GM19324 (cell line): ENCODE data around the gene PLA2G6.

Source experiments
- ATAC-seq: cut with Tn5 transposase; IDR thresholded peaks from one replicate; pipeline ENCODE4 v1.9.1; 2021; ENCODE audit warnings: mild to moderate bottlenecking, moderate library complexity; ENCODE audit not compliant: unreplicated experiment, low FRiP score

The PLA2G6 gene, protein sequence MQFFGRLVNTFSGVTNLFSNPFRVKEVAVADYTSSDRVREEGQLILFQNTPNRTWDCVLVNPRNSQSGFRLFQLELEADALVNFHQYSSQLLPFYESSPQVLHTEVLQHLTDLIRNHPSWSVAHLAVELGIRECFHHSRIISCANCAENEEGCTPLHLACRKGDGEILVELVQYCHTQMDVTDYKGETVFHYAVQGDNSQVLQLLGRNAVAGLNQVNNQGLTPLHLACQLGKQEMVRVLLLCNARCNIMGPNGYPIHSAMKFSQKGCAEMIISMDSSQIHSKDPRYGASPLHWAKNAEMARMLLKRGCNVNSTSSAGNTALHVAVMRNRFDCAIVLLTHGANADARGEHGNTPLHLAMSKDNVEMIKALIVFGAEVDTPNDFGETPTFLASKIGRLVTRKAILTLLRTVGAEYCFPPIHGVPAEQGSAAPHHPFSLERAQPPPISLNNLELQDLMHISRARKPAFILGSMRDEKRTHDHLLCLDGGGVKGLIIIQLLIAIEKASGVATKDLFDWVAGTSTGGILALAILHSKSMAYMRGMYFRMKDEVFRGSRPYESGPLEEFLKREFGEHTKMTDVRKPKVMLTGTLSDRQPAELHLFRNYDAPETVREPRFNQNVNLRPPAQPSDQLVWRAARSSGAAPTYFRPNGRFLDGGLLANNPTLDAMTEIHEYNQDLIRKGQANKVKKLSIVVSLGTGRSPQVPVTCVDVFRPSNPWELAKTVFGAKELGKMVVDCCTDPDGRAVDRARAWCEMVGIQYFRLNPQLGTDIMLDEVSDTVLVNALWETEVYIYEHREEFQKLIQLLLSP

GRCh38 chr22:38181453-38182200 is at the start of gene PLA2G6:
Gene PLA2G6, minus strand, starts transcription at chr22:38181830. Its CDS starts 12,404 bp downstream, at chr22:38169426.
- peak; percentile 89 for ATAC-seq

DNA sequence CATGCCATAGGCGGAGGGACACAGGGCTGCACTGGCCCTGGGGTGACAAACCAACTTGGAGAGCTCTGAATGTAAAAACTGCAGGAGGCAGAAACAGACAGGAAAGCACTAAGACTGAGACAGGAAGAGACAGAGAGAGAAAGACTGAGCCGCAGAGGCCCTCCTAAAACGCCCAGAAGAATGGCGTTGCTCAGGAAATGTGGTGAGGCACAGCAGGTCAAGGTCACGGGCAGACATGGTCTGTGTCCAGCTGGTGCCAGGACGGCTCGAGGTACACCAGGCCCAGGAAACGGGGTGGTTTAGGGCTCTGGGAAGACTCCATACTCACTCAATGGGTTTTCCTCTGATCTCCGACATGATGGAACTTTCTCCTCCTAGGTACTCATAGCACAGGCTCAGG is 49.3 kb upstream of the PLA2G6 start:
- no peak for ATAC-seq

DNA sequence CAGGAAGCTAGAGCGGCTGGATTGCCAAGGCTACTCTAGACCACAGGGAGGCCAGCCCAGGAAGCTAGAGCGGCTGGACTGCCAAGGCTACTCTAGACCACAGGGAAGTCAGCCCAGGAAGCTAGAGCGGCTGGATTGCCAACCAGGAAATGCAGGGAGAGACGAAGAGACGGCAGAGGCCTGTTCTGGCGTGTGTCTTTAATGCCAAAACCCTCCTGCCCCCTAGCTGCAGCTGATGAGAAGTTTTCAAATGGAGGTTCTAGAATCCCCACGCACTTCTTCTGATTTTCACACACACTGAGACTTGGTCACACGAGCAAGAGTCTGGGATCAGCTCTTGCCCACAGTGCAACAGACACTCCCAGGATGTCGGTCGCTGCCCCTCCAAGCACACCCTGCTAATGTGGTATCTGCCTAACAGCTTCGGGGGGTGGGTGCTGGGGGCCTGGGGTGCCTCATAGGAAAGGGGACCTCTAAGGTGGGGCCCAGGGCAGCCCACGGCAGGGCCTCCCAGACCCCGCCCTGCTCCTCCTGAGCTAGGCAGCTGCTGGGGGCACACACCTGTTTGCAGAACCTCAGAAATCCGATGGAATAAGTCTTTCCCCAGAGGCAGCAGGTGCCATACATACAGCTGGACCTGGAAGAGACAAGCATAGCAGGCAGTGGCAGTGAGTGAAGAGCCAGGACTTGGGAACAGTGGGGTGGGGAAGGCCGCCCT is 48.6 kb upstream of the PLA2G6 start:
- ATAC-seq = no peak

DNA sequence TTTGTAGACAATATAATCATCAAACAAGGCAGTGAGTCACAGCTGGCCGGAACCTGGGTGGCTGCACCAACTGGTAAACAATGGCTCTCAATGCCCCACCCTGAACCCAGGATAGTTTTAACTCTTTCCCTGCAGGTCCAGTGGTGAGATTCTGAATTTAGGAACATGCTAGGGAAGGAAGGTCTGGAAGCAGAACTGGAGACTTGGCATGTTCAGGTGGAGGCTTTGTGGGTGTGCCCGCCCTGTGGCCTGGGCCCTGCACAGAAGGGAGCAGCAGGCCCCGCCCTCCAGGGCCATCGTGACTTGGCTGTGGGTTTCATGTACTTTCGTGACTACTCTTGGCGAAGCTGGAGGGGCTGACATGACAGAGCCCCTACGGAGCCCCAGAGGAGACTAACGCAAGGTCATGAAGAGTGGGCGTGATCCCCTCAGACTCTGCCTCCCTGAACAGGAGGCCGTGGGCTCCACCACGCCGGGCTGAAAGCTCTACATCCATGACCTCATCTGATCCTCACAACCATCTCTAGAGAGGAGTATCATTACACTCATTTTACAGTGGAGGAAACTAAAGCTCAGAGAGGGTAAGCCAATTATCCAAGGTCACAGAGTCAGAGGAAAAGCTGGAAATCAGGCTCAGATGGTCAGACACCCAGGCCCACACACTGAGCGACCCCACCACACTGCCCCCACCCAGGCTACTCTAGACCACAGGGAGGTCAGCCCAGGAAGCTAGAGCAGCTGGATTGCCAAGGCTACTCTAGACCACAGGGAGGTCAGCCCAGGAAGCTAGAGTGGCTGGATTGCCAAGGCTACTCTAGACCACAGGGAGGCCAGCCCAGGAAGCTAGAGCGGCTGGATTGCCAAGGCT is 47.5 kb upstream of the PLA2G6 start:
- ATAC-seq = no peak

DNA sequence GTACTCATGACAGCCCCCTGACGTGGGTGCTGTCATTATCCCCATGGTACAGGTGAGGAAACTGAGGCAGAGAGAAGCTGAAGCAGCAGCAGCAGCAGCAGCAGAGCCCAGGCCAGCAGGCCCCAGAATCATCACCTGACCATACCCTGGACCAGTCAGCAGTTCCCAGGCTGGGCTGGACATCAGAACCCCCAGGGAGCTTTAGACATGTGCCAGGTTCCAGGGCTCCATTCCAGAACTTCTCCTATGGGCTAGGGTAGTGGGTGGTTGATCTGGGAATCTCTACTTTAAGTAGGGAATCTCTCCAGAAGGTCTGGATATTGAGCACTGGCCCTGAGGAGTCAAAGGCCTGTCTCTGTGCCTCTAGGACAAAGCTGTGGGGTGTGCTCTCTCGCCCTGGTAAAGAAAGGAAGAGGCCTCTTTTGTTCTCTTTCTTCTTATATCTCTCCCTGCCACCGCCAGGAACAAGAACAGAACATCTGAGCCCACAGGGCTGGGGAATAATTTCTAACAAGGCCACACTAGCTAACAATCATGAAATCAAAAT is 46.8 kb upstream of the PLA2G6 start:
- no peak for ATAC-seq

- ATAC-seq = no peak
These were observed 45.4 kb upstream of the PLA2G6 start for GRCh38 chr22:38226853-38227649.

DNA sequence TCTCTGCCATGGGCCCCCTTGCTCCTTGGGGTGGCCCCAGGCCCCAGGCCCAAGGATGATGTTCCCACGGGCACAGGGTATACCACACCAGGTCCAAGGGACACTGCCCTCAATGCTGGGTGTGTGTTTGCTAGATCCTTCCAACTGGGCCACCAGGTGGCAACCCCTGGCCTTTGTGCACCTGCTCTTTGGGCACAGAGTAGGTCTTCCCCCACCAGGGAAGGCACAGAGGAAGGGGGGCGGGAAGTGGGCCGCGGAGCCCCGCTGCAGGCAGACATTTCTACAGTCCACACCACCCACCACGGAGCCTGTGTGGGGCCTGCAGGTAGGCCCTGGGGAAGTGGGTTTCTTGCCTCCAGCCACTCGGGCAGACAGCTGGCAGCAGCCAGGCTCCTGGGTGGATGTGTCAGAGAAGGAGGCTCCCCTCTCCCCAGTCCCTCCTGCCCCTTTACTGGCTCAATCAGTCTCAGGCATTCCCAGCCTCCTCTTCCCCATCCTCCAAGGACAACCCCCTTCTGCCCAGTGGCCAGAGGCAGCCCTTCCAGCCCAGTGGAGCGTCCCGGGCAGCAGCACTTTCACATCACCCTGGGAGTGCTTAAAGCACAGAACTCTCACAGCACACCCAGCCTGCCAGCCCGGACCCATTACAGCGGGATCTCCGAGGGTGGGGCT is 41.8 kb upstream of the PLA2G6 start:
- ATAC-seq = no peak

DNA sequence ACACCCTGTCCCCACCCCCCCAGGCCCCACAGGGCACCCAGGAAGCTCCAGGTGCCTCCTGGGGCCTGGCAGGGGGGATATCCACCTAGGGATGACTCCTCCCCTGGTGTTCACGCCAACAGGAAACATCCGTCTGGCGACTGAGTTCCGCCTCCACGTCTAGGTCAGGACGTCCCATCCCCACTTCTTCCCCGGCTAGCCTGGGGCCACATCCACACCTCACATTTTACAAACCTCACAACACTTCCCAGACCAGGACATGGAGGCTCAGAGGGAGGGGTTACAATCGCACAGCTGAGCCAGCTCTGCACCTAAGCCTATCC is 41.1 kb upstream of the PLA2G6 start:
- ATAC-seq = no peak

DNA sequence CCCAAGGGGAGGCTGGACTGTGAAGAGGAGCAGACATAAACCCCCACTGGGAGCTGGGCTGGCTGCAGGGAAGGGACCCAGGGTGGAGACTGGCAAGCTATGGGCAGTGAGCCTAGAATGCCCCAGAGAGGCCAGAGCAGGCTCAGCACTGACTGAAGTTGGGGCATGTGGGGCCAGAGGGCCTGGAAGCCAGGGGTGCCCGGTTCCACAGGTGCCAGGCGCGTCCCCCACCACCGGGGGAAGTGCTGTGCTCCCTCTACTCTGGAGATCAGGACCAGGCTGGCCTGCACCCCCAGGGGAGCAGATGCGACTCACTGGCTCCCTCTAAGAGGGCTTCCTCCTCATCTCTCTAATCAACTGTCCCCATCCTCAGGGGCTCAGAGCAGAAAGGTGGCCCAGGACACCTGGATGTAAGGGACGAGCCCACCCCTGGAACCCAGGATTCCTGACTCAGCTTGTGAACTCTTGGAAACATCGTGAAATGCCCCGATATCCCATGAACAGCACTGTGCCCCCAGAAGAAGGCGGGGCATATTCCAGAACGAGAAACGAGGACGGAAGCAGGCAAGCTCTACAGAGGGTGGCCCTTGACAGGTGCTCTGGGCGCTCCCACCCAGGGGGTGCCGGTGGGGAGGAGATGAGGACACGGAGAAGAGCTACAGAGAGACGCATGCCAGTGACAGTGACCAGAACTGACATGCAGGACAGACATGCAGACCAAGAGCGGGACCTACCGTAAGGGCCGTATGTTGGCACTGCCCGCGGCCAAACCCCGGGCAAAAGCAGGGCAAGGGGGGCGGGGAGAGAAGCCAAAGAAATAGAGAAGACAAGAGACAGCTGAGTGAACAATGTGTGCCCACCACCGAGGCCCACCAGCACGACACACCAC is 40.5 kb upstream of the PLA2G6 start:
- ATAC-seq = no peak

DNA sequence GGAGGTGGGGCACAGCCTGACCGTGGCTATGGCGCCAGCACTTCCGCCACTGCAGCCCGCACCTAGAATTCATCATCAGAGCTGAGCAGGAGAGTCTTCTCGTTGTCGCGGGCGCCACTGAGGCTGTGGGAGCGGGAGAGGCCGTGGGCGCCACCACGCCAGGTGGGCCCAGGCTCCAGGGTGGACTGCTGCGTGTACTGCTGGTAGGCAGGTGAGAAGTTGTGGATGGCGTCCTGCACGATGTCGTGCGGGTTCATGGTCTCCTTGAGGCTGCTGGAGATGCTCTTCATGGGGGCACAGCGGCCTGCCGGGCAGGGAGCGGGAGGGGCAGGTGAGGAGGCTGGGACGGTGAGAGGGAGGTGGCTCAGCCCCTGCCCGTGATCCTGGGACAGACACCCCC is 39.8 kb upstream of the PLA2G6 start:
- ATAC-seq = no peak

DNA sequence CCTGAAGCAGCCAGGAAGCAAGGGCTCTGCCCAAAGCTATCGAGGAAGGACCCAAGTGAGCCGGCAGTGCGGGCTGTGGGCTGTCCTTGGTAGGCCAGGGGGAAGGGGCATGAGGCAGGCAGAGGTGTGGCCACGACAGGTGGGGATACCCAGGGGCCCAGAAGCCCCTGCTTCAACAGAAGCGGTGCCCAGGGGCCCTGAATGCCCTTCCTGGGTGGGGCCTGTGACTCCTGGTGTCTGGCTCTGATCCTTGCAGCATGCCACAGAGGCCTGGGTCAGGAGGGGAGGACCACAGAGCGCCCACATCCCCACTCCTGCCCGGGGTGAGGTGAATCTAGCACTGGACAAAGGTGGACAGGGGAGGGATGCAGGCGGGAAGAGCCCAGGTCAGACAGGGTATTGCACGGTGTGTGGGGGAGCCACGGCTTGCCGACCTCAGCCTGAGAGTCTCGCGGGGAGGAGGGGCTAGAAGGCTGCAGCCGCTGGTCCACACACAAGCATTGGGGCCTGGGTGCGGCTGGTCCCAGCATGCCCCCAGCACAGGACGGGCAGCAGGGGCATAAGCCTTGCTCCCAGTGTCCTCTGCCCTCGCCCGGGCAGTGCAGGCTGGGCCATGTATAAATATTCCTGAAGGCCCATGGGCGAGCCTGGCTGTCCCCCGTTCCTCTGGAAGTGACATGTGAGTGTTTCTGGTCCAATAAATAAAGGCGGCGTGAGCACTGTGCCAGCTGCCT is 39.2 kb upstream of the PLA2G6 start:
- ATAC-seq = no peak

DNA sequence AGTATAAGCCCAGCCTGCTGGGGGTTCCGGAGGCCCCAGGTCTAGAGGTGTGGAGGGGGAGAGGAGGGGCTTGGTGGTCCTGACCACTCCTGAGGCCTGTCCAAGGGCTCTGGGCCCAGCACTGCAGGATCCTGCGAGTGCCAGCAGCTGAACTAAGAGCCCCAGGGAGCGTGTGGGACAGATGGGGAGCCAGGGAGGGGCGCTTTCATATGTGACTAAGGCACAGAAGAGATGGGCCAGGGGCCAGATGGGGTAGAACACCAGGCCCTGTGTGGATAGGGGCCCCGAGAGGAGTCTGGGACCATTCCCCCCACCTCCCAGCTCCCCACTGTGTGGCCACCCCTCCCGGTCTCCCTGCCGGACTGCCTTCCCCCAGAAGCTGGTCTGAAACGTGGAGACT is 38.5 kb upstream of the PLA2G6 start:
- ATAC-seq = no peak

- no peak for ATAC-seq
These were observed 38.0 kb upstream of the PLA2G6 start for GRCh38 chr22:38219632-38220031.

- ATAC-seq = no peak
These were observed 37.3 kb upstream of the PLA2G6 start for GRCh38 chr22:38218661-38219622.
